ENCODE measurements around the gene HS3ST5. TPM values are rescaled to one million over a fixed set of nuclear protein-coding genes. Genes with fewer than 3 reads are reported as not detected.

Gene HS3ST5
- total RNA-seq, 4 donors from 2014 or later, result 0.42 to 2.8 TPM; not detected in 2

DNA sequence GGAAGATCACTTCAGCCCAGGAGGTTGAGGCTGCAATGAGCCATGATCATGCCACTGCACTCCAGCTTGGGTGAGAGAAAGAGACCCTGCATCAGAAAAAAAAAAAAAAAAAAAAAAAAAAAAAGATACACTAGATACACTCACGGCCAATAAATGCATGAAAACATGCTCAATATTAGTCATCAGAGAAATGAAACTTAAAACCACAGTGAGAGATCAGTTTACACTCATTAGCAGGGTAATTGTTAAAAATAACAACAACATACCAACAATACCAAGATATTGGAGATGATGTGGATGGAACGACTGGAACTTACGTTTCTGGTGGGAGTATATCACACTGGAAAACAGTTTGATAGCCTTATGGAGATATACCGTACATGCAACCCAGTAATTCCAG, 29.9 kb downstream of the HS3ST5 start:
- 88 to 89% methylated on average over 4 of the region's 4 CpGs for WGBS, 2 donors
- DNase-seq (ENCODE audit: low spot score in 2 of 2), result no peak
- no peak overlapping the region for H3K4me3 ChIP-seq
- H3K36me3 ChIP-seq, result no peaks in the 10 kb centered on the region
- H3K9me3 ChIP-seq, result no peaks in the 10 kb centered on the region
- no peak overlapping the region for H3K27ac ChIP-seq
- H3K4me1 ChIP-seq, result no peaks in the 10 kb centered on the region
- TF ChIP-seq POLR2A (IDR thresholded peaks at IDR 0.05), result no peak
- no peak for TF ChIP-seq EP300 (IDR thresholded peaks at IDR 0.05)
- TF ChIP-seq, protein P1, sequence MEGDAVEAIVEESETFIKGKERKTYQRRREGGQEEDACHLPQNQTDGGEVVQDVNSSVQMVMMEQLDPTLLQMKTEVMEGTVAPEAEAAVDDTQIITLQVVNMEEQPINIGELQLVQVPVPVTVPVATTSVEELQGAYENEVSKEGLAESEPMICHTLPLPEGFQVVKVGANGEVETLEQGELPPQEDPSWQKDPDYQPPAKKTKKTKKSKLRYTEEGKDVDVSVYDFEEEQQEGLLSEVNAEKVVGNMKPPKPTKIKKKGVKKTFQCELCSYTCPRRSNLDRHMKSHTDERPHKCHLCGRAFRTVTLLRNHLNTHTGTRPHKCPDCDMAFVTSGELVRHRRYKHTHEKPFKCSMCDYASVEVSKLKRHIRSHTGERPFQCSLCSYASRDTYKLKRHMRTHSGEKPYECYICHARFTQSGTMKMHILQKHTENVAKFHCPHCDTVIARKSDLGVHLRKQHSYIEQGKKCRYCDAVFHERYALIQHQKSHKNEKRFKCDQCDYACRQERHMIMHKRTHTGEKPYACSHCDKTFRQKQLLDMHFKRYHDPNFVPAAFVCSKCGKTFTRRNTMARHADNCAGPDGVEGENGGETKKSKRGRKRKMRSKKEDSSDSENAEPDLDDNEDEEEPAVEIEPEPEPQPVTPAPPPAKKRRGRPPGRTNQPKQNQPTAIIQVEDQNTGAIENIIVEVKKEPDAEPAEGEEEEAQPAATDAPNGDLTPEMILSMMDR (IDR thresholded peaks at IDR 0.05), result no peak
- H3K27me3 ChIP-seq, result no peaks in the 10 kb centered on the region

DNA sequence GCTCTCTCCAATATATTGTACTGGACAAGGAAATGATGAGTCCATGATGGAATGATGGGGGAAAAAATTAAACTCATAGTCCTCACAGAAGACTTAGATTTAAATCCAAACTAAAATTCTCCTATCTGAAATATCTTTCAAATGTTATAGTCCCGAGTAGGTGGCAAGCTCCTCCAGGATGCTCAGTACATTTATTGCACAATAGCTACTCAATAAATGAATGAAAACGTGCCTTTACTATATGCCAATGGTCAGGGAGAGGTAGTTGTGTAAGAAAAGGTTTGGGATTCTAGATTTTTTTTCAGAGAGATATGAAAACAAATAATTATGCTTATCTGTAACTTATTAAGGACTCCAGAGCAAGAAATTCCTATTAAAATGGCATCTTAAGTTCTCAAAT, 32.8 kb downstream of the HS3ST5 start:
- WGBS, 2 donors, result 84 to 85% methylated on average over 2 of the region's 2 CpGs
- H3K27me3 ChIP-seq, result no peaks in the 10 kb centered on the region
- TF ChIP-seq, protein P1 (IDR thresholded peaks at IDR 0.05), result no peak
- TF ChIP-seq EP300 (IDR thresholded peaks at IDR 0.05) (no peak), POLR2A (IDR thresholded peaks at IDR 0.05) (no peak)
- H3K4me1 ChIP-seq, result no peaks in the 10 kb centered on the region
- no peak overlapping the region for H3K27ac ChIP-seq
- H3K36me3 ChIP-seq, result no peaks in the 10 kb centered on the region
- no peak for DNase-seq (ENCODE audit: low spot score in 2 of 2)
- H3K4me3 ChIP-seq, result no peak overlapping the region
- no peaks in the 10 kb centered on the region for H3K9me3 ChIP-seq

DNA sequence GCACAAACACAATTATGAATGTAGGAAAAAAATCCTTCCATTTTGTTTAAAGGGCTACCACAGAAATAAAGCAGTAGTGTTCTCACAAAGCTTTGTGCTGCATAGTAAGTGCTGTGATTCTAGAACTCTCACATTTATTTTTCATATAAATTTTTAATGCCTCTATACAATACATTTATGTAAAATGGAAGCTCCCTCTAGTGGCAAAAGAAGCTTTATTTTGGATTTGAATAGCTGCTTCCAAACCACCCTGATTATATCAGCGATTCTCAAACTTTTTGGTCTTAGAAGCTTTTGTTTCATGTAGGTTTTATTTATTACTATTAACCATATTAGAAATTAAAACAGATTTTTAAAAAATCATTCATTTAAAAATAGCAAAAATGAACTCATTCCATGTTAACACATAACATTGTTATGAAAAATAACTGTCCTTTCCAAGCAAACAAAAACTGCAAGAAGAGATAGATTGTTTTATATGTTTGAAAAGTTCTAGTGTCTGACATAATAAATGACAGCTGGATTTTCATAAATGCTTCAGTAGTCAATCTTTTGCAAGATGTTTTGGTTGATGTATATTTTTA, 38.4 kb downstream of the HS3ST5 start:
- no peaks in the 10 kb centered on the region for H3K27me3 ChIP-seq
- no peaks in the 10 kb centered on the region for H3K36me3 ChIP-seq
- no peak overlapping the region for H3K27ac ChIP-seq
- no peak for DNase-seq (ENCODE audit: low spot score in 2 of 2)
- H3K4me1 ChIP-seq, result no peaks in the 10 kb centered on the region
- WGBS, 2 donors, result 54 to 78% methylated on average over 1 of the region's 1 CpG
- TF ChIP-seq, protein P1 (IDR thresholded peaks at IDR 0.05), result peak in 2 of 5 experiments; percentile 20 to 39
- no peak for TF ChIP-seq EP300 (IDR thresholded peaks at IDR 0.05)
- no peak overlapping the region for H3K4me3 ChIP-seq
- H3K9me3 ChIP-seq, result no peaks in the 10 kb centered on the region

DNA sequence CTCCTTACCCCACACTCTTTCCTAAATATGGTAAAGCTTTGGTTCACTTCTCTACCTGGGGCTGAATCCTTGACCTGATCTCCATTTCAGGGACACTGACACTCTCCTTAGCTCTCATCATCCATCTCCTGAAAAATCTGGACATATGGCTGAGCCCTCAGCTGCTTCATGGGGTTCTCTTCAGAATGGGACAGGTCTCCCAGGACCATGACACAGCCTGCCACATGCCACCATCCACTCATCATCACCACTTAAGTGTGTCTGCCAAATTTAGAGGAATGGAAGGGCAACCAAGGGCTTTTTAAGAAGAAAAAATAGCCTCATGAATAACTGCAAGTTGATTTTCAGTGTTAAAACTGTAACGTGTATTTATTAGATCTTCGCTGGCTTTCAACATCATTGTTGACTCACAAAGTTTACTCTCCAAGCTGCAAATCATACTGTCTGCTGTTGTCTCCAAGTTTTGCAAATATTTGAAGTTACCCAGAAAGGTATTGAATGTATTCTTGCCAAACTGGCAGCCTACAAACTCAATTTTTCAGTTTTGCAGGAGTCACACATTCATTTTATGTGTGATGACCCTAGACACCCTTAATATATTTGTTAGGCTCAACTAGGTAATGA, 41.1 kb downstream of the HS3ST5 start:
- Histone ChIP-seq H3K9me3 (no peaks in the 10 kb centered on the region), H3K36me3 (no peaks in the 10 kb centered on the region), H3K27me3 (no peaks in the 10 kb centered on the region), H3K4me1 (no peaks in the 10 kb centered on the region), H3K4me3 (no peak overlapping the region), H3K27ac (no peak overlapping the region)
- no peak for DNase-seq (ENCODE audit: low spot score in 2 of 2)
- 87 to 89% methylated on average over 2 of the region's 2 CpGs for WGBS, 2 donors
- TF ChIP-seq POLR2A (IDR thresholded peaks at IDR 0.05) (no peak), EP300 (IDR thresholded peaks at IDR 0.05) (no peak)
- TF ChIP-seq, protein P1 (IDR thresholded peaks at IDR 0.05), result no peak

DNA sequence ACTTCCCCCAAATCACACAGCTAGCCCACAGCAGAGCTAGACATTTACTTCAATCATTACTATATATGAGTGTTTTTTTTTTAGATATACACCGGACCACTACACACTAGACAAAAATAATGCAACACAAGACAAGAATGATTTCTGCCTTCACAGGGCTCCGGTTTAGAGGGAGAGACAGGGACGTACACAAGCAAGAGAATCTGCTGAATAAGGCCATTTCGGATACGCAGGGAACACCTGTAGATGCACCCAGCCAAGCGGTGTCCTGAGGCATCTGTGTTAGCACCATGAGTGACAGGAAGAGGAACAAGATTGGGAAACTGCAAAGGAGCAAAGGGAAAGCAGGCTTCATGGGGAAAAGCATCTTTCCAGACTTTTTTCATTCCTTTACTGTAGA, 45.7 kb downstream of the HS3ST5 start:
- Histone ChIP-seq H3K9me3 (no peaks in the 10 kb centered on the region), H3K27ac (no peak overlapping the region), H3K4me3 (no peak overlapping the region), H3K4me1 (no peaks in the 10 kb centered on the region), H3K36me3 (no peaks in the 10 kb centered on the region), H3K27me3 (no peaks in the 10 kb centered on the region)
- TF ChIP-seq, protein P1 (IDR thresholded peaks at IDR 0.05), result no peak
- no peak for TF ChIP-seq EP300 (IDR thresholded peaks at IDR 0.05)
- TF ChIP-seq POLR2A (IDR thresholded peaks at IDR 0.05), result no peak
- DNase-seq (ENCODE audit: low spot score in 2 of 2), result no peak
- WGBS, 2 donors, result 93 to 96% methylated on average over 6 of the region's 6 CpGs
